Body of pancreas (tissue), 4 donors: Measurements from ENCODE around the gene EIF5AL1. TPM values are rescaled to one million over a fixed set of nuclear protein-coding genes. Genes with fewer than 3 reads are reported as not detected.
A peak's percentile ranks its signal among the peaks of the same experiment; 100 is the strongest.
"Not testable (repeated sequence)": the region's sequence is repeated elsewhere in the genome, so short reads cannot be mapped to it uniquely, and the experiment has no call there.

ENCODE experiments used
- ATAC-seq: fragments of 150-250 bp; one replicate; pipeline ENCODE4 v1.9.1; 2016
- DNase-seq, 4 donors: peaks; one replicate each; pipeline ENCODE4 v3.0.0-alpha.2; 2019
- H3K27ac ChIP-seq, 4 donors: fragments of 200-600 bp; sonication (generic); 1 replicate in 3 of 4; 2 replicates in 1 of 4; pipeline versions ENCODE4 v1.5.1 to v1.6.1; 2016 to 2019; ENCODE audit warnings: mild to moderate bottlenecking in 1 of 4, mixed read lengths in 1 of 4, moderate library complexity in 1 of 4
- H3K27me3 ChIP-seq, 2 donors: fragments of 200-600 bp; sonication (generic); one replicate each; pipeline ENCODE4 v1.6.0; 2016; ENCODE audit warnings: mild to moderate bottlenecking in 1 of 2
- H3K36me3 ChIP-seq, 2 donors: fragments of 200-600 bp; sonication (generic); replicated peaks in 1 of 2; 2 replicates each; pipeline ENCODE4 v1.5.1; 2016; ENCODE audit warnings: low read depth in 2 of 2; ENCODE audit not compliant: insufficient read depth in 1 of 2
- H3K4me1 ChIP-seq: fragments of 200-600 bp; sonication (generic); one replicate; pipeline ENCODE4 v1.6.0; 2016
- H3K4me3 ChIP-seq, 2 donors: fragments of 200-600 bp; sonication (generic); 1 replicate in 1 of 2; 2 replicates in 1 of 2; pipeline ENCODE4 v1.5.1; 2016 to 2019
- H3K9me3 ChIP-seq, 3 donors: fragments of 200-600 bp; sonication (generic); 1 replicate in 2 of 3; 2 replicates in 1 of 3; pipeline ENCODE4 v1.5.1; 2016
- POLR2A ChIP-seq, 3 donors: fragments of 450-650 bp; IDR thresholded peaks; one replicate each; pipeline ENCODE4 v1.6.1; 2016; ENCODE audit warnings: antibody characterized with exemption in 3 of 3, mild to moderate bottlenecking in 2 of 3
- WGBS, 2 donors: methylation state at CpG; one replicate each; pipeline ENCODE4 v1.1.5; 2017; 5-methylcytosine and 5-hydroxymethylcytosine counted together
- intact Hi-C: fragments of 100-400 bp; cut with DNase I; formaldehyde crosslinking; loops from one replicate; pipeline ENCODE4 v1.15.1; 2023
- total RNA-seq, 2 donors: library from RNA; depleted of rRNA; stranded (reverse); fragments of >200 nt; gene quantifications; one replicate each; pipeline ENCODE4 v1.1.0, GENCODE V29; 2016
- TF ChIP-seq, protein P1 (sequence below), 7 experiments: fragments of 450-650 bp in 4 of 7; fragments of 200-600 bp in 3 of 7; sonication (generic) in 3 of 7; IDR thresholded peaks; one replicate each; pipeline ENCODE4 v1.5.1; 2016 to 2019; ENCODE audit warnings: antibody characterized with exemption in 7 of 7

The EIF5AL1 gene
- total RNA-seq, 2 donors from 2014 or later, result not detected

DNA sequence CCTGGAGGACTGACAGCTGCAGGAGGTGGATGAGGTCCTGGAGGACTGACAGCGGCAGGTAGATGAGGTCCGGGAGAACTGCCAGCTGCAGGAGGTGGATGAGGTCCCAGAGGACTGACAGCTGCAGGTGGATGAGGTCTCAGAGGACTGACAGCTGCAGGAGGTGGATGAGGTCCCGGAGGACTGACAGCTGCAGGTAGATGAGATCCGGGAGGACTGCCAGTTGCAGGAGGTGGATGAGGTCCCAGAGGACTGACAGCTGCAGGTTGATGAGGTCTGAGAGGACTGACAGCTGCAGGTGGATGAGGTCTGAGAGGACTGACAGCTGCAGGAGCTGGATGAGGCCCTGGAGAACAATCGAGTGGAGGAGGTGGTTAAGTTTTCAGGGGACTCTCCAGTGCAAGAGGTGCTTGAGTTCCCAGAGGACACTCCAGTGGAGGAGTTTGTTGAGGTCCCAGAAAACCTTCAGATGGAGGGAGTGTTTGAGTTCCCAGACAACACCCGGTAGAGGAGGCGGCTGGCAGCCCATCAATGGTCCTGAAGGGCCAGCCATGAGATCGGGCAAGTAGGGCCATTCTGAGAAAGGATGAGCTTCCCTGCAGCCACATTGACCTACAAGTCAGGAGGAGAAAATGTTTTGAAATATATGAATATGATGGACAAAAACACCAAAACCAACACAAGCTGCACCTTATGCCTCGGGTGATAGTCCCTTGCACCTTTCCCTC is 4.7 kb upstream of the EIF5AL1 start:
- Histone ChIP-seq H3K36me3 (no peaks in the 10 kb centered on the region), H3K27me3 (no peaks in the 10 kb centered on the region), H3K4me3 (no peak overlapping the region), H3K27ac (no peak overlapping the region), H3K9me3 (no peaks in the 10 kb centered on the region), H3K4me1 (no peaks in the 10 kb centered on the region)
- WGBS, 2 donors, result 46 to 64% methylated on average over 8 to 9 of the region's 9 CpGs
- intact Hi-C loops, result no loop called here
- ATAC-seq (no peak), DNase-seq (no peak)
- no peak for TF ChIP-seq POLR2A (IDR thresholded peaks at IDR 0.05)
- TF ChIP-seq, protein P1, sequence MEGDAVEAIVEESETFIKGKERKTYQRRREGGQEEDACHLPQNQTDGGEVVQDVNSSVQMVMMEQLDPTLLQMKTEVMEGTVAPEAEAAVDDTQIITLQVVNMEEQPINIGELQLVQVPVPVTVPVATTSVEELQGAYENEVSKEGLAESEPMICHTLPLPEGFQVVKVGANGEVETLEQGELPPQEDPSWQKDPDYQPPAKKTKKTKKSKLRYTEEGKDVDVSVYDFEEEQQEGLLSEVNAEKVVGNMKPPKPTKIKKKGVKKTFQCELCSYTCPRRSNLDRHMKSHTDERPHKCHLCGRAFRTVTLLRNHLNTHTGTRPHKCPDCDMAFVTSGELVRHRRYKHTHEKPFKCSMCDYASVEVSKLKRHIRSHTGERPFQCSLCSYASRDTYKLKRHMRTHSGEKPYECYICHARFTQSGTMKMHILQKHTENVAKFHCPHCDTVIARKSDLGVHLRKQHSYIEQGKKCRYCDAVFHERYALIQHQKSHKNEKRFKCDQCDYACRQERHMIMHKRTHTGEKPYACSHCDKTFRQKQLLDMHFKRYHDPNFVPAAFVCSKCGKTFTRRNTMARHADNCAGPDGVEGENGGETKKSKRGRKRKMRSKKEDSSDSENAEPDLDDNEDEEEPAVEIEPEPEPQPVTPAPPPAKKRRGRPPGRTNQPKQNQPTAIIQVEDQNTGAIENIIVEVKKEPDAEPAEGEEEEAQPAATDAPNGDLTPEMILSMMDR (IDR thresholded peaks at IDR 0.05), result no peak

DNA sequence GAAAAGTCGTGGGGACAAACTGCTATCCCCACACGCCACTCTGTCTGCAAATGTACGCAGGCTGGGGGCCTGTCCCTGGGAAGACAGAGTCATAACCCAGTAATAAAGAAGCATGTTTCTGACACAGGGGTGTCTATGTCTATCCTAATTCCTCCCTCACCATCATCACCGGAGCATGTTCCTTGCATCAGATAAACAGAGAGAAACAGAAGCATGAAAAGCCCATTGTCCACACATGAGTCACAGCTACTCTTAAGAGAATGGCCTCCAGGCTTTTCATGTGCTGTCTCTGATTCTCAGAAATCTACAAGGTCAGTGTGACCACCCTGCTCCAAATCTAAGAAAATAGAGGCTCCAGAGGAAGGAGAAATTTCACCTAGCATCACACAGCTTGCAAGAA is 4.1 kb upstream of the EIF5AL1 start:
- 61 to 78% methylated on average over 3 to 4 of the region's 4 CpGs for WGBS, 2 donors

GRCh38 chr10:79509306-79509933 is 2.9 kb upstream of the EIF5AL1 start:
- DNase-seq, H3K27ac ChIP-seq, H3K4me1 ChIP-seq, H3K9me3 ChIP-seq, H3K4me3 ChIP-seq, H3K27me3 ChIP-seq, H3K36me3 ChIP-seq, intact Hi-C loops: not testable (repeated sequence)
- WGBS, 2 donors, result 86 to 94% methylated on average over 2 of the region's 3 CpGs
- ATAC-seq, result peak; percentile 67

More for the DNA sequence above, 4.1 kb upstream of the EIF5AL1 start:
- H3K36me3 ChIP-seq, H3K9me3 ChIP-seq, ATAC-seq, H3K27me3 ChIP-seq, intact Hi-C loops, H3K27ac ChIP-seq, H3K4me1 ChIP-seq, DNase-seq, H3K4me3 ChIP-seq: not testable (repeated sequence)

DNA sequence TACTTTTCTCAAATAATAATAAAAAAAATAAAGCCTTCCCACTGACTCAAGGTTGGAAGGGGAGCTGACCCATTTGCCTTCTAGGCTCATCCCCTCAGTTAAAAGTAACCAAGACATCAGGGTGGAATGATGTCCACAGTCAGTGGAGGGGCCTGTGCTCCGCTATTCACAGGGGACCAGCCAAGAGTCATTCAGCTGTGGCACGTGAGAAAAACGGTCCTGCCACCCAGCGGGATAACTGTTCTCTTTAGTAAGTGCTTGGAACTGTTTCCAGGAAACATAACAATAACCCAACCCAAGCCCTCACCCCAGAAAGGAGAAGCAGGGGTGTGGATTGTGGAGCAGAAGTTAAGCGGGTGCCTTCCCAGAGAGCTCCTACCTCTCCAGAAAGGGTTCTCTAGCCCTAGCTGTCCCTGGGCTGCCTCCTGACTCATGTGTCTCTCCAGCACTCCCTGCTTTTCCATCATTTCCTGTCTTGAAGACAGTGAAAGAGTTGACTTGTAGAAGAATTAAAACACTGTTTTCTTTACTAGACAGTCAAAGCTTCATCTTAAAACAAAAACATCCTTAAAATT is 2.3 kb upstream of the EIF5AL1 start:
- H3K4me1 ChIP-seq, H3K27me3 ChIP-seq, DNase-seq, intact Hi-C loops, ATAC-seq, H3K9me3 ChIP-seq, H3K4me3 ChIP-seq, H3K36me3 ChIP-seq, H3K27ac ChIP-seq: not testable (repeated sequence)
- WGBS, 2 donors, result 80% methylated on average over 2 of the region's 5 CpGs; no CpG with 5 or more reads in 1 of the 2 donors

DNA sequence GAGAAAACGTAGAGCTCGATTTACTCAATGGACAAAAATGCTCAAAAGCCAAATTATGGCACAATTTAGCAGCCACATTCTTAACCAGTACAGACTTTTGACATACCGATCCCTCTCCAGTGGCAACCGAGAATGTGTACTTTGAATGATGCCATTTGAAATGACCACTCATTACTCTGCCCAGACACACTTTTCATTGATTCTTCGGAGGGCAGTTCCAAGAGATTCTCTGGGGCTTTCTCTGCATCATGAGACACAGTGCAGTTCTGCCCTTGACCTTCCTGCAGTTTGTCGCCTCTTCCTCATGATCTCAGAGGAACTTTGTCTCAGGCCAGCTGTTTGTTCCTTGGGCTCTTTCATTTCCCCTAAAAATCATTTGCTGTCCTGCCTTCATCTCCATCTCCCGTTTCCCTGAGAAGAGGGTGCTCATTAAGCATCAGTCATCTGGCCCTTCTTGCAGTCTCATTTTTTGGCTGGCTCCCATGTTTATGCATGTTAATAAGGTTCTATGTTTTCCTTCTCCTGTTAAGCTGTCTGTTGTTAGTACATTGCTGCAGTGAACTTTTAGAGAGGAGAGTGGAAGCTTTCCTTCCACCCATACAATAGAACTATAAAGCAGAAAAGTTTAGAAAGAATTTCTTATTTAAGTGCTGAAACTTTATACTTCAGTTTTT is 4.3 kb downstream of the EIF5AL1 start:
- H3K4me3 ChIP-seq, H3K27ac ChIP-seq, ATAC-seq, H3K27me3 ChIP-seq, intact Hi-C loops, H3K9me3 ChIP-seq, DNase-seq, H3K36me3 ChIP-seq, H3K4me1 ChIP-seq: not testable (repeated sequence)
- WGBS, 2 donors, result 56 to 59% methylated on average over 7 of the region's 7 CpGs

- H3K27me3 ChIP-seq, H3K4me1 ChIP-seq, intact Hi-C loops, H3K36me3 ChIP-seq, ATAC-seq, H3K4me3 ChIP-seq, H3K27ac ChIP-seq, H3K9me3 ChIP-seq, DNase-seq: not testable (repeated sequence)
- 50 to 64% methylated on average over 2 to 3 of the region's 4 CpGs for WGBS, 2 donors
Measured at GRCh38 chr10:79517567-79517966, 5.2 kb downstream of the EIF5AL1 start.

- H3K4me1 ChIP-seq, DNase-seq, H3K27ac ChIP-seq, intact Hi-C loops, H3K9me3 ChIP-seq, H3K36me3 ChIP-seq, H3K4me3 ChIP-seq, H3K27me3 ChIP-seq, ATAC-seq: not testable (repeated sequence)
- WGBS, 2 donors, result 60 to 73% methylated on average over 5 of the region's 6 CpGs
Measured at GRCh38 chr10:79521751-79522150, 9.4 kb downstream of the EIF5AL1 start.

- H3K27me3 ChIP-seq, H3K4me1 ChIP-seq, ATAC-seq, H3K36me3 ChIP-seq, intact Hi-C loops, H3K27ac ChIP-seq, H3K9me3 ChIP-seq, H3K4me3 ChIP-seq, DNase-seq: not testable (repeated sequence)
- 83 to 88% methylated on average over 2 to 3 of the region's 4 CpGs for WGBS, 2 donors
Measured at GRCh38 chr10:79522464-79522863, 10.1 kb downstream of the EIF5AL1 start.

DNA sequence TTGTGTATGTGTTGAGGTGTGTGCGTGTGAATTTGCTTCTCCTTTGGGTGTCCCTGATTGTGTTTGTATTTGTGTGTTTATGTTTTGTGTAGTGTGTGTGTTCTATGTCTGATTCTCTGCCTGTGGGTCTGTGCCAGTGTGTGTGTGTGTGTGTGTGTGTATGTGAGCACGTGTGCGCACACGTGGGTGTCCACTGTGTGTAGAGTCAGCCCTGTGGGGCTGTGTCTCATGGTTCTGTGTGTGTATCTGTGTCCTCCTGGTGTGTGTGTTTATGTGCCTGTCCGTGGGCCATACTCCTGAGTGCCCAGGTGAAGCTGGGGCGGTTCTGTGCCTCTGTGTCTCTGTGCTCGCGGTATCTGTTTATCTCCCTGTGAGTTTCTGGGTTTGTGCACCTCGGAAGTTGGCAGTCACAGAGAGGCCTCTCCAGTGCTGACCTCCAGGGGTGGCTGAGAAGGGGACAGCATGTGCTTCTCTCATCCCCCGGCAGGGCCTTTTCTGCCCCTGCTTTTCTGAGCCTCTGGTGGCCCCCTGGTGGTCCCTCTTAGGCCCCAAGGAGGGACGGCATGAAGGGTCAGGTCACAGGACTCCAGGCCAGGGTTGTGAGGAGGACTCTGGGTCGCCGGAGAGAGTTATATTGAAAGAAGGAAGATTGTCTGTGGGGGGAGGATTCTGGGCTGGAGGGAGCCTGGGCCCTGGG is 11.0 kb downstream of the EIF5AL1 start:
- H3K36me3 ChIP-seq, H3K4me1 ChIP-seq, DNase-seq, H3K9me3 ChIP-seq, intact Hi-C loops, H3K27me3 ChIP-seq, ATAC-seq, H3K4me3 ChIP-seq, H3K27ac ChIP-seq: not testable (repeated sequence)
- WGBS, 2 donors, result 81% methylated on average over 8 to 10 of the region's 13 CpGs

GRCh38 chr10:79525049-79525710 is 12.8 kb downstream of the EIF5AL1 start:
- not testable (repeated sequence) for ATAC-seq, H3K4me1 ChIP-seq

More at GRCh38 chr10:79525049-79525710, 12.8 kb downstream of the EIF5AL1 start:
- WGBS, 2 donors, result 58 to 70% methylated on average over 4 to 5 of the region's 8 CpGs
- H3K27me3 ChIP-seq, H3K27ac ChIP-seq, intact Hi-C loops, H3K4me3 ChIP-seq, DNase-seq, H3K36me3 ChIP-seq, H3K9me3 ChIP-seq: not testable (repeated sequence)
